NCI-H146 treated with DMSO at 0.1 percent for 48 hours (cell line): ENCODE results near the gene AGBL3.
"Not testable (repeated sequence)": the region's sequence is repeated elsewhere in the genome, so short reads cannot be mapped to it uniquely, and the experiment has no call there.

Experiments
- DNase-seq: peaks from one replicate; lab custom pipeline; 2025; ENCODE audit not compliant: unreplicated experiment; lab: John Stamatoyannopoulos, UW

Gene AGBL3

DNA sequence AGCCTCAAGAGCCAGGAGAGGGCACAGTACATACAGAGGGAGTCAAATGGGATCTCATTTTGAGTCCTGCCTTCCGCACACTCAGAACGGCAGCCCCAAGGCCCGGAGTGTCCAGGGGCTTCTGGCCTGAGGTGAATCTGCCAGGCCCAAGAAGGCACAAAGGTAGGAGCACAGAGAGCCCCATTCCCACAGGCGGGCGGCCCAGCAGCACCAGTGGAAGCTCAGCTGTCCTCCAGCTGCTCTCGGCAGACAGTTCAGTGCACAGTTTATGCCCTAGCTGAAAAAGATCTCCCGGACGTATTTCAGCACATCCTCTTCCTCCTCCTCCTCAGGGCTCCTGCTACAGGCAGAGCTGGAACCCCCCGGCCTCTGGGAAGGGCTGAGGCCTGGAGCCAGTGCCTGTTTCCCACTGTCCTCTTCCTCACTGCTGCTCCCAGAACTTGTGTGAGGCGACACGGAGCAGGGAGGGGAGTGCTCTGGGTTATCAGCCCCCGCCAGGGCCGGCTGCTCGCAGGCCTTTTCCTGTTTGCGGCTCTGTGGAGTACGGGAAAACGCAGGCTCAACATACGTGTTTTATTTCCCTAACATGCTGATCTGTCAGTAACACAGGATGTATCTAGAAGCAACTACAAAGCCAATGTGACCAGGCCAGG is 180.2 kb downstream of the AGBL3 start:
- no peak for DNase-seq

DNA sequence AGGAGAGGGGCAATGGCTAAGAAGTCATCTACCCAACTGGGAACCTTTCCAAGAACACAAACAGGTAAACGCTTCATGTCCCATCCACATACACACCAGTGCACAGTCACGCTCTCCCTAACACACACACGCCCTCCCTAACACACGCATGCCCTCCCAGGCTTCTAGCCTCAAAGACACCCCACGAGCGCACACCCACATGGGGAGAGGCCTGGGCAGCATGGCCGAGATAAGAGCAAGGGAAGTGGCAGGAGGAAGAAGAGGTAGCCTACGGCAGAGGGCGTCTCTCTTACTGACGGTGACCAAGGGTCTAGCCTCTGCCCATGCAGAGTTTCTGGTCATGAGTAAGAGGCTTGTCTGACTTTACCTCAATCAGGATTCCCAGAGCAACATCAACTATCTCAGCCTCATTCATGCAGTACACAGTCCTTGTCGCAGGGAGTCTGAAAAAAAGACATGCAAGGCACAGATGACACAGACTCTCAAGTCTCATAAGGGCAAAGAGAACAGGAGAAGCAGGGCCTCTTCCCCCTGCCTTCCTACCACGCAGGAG is 181.1 kb downstream of the AGBL3 start:
- no peak for DNase-seq

DNA sequence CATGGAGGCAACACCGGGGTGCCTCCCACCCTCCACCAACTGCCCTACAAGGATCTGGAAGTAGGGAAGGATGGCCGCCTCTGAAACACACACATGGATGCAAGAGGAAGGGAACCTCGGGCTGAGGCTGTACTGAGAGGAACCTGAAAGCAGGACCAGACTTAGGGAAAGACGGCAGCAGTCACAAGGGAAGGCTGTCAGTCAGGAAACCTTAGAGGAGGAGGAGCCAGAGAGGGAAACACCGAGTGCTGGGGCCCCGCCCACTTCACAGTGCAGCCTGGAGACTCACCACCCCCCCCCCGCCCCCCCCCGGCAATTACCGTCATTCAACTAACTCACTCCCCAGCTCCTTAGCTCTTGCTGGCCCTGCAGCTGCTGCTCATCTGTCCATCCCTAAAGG is 181.7 kb downstream of the AGBL3 start:
- no peak for DNase-seq

DNA sequence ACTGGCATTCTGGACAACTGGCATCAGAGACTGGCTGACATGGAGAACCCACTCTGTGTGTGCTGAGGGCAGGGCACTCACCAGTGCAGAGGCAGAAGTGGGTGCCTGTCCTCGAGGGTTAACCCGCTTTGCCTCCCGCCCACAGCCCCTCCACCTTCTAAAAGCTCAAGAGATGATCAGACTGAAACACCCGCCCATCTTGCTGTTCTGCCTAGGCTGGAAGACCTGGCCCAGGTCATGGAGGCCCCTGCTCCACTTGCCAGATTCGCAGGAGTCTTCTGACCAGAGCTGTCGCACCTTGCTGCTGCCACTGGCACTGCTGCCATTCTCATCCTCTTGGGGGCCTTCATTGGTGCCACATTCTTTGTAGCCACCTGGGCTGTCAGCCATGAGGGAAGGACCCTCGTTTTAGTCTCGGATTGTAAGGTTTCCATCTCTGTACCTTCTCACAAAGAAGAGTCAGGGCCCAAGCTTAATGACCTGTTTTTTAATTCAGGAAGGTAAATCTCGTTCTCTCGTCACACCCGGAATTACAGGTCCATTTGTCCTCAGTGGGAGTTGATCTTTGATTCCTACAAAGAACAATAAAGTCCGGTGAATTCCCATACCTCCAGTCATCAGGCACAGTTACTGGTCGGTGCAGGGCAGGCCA is 182.3 kb downstream of the AGBL3 start:
- DNase-seq, result no peak

DNA sequence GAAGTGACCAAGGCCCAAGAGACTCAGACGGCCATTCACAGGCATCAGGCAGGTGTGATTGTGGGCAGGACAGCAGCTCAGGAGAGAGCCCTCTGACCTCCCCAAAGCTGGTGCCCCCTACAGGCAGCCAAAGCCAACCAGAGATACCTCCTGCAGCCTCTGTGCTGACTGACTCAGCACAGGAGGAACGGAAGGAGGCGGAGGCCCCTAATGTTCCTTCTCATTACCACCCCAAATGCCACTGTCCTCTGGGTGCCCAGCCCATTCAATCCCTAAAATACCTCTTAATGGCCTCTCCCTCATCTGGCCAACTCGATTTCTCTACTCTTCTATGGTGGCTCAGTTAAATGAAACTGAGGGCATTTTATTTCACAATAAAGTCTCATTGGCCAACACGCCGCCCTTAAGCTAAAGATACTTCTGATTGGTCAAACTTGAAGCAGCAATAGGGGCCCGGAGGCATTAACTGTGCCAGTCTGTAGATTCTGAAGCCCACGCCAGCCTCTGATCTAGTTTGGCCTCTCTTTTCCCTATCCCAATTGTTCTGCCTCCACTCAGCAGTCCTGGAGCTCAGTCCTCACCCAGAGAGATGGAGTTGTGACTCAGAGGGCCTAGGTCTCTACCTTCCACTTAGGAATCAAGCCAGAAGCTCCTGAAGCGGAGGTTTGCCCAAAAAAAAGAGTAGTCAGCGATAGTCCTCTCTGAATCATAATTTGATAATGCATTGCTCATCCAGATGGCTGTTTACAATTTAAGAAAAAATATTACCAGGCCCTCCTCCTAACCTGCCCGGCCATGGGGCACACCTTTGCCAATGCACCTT is 183.0 kb downstream of the AGBL3 start:
- DNase-seq, result no peak

DNA sequence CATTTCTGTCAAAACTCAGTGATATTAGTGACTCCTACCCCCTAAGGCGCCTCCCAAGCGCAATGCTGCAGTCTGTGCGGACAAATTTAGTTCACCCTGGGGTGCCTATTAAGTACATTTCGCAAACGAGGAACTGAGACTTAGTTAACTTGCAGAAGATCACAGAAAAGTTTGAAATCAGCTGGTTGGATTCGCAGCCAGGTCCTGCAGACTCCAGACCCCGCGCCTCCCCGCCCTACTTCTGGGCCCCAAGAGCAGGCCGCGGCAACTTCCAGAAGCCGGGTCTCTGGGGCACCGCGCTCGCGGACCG is 183.6 kb downstream of the AGBL3 start:
- no peak for DNase-seq

DNA sequence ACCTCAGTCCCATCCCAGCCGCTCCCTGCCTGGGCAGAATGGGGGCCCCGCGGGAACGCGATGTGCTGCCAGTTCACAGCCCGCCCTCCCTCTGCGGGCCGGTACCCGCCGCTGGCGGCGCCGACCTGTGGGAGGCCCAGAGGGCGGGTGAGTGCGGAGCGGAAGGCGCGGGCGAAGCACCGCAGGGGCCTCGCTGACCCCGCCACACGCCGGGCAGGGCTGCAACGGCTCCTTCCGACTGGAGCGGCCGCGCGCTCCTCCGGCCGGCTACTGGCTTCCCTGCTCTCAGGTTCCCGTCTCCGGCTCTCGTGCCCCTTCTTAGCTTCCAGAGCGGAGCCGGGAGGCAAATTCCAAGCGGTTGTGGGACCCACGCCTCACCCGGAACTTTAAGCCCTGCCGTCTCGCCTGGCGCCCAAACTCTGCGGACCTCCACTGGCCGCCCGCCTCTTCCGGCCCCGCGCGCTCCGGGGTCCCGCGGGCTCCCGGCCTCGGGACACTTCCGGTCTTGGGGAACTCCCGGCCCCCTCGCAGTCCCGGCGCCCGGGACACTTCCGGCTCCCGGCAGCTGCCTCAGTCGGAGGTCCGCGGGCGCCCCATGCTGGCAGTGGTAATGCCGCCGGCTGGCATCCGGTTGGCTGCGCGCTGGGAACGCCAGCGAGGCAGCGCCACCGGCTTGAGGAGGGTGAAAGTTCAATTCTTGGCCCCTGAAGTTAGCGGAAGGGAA is 184.1 kb downstream of the AGBL3 start, which contains the start of gene CYREN:
Gene CYREN (minus strand): TSS at position 434 of the 724 bp plus-strand sequence. CDS start 1,785 bp downstream, outside the sequence.
- peak; percentile 82 for DNase-seq

DNA sequence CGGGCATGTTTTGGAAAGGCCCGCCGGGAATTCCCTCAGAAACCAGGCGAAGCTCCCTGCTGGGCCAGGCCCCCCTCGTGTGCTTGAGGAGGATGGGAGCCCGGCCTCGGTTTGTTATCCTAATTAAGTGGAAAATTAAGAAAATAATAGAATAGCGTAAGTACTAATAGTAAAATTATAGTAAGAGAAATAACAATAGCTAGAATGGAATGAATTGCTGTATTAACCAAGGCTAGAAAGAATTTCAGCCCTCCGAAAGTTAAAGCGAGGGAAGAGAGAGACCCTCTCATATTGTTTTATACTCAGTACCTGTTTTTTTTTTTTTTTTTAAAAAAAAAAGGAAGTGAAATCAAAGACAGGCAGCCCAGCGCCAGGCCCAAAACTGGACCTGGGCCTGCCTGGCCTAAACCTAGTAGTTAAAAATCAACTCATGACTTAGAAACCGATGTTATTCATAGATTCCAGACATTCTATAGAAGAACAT is 184.7 kb downstream of the AGBL3 start:
- DNase-seq, result not testable (repeated sequence)

DNA sequence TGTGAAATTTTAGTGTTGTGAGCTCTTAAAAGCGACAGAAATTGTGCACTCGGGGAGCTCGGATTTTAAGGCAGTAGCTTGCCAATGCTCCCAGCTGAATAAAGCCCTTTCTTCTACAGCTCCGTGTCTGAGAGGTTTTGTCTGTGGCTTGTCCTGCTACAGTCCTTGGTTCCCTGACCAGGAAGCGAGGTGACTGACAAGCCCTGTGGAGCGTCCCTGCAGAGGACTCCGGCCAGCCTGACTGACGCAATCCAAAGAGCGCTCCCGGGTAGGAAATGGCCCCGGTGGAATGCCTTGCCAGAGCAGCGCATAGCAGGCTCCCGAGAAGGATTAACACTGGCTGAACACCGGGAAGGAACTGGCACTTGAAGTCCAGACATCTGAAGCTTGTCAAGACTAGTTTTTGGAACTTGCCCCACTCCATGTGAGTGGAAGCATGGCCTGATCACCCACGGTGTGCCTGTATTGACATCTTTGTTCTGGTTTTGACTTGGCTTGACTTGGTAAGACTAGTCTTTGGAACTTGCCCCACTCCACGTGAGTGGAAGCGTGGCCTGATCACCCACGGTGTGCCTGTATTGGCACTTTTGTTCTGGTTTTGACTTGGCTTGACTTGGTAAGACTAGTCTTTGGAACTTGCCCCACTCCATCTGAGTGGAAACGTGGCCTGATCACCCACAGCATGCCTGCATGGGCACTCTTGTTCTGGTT is 185.4 kb downstream of the AGBL3 start:
- DNase-seq, result not testable (repeated sequence)

DNA sequence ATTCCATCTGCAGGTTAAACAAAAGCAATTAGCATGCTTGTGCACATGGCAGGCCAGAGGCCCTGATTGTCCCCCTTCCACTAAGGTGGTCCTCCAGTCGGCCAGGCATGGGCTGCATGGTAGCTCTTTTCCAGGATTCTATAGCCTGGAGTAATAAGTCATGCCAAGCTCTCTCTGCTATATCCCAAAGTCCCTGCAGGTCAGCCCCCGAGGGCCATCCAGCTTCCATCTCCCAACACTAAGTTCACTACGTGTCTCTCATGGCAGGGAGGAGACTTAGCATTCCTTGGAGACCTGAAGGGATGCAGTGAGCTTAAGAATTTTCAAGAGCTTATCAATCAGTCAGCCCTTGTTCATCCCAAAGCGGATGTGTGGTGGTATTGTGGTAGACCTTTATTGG is 187.6 kb downstream of the AGBL3 start:
- DNase-seq, result not testable (repeated sequence)

DNA sequence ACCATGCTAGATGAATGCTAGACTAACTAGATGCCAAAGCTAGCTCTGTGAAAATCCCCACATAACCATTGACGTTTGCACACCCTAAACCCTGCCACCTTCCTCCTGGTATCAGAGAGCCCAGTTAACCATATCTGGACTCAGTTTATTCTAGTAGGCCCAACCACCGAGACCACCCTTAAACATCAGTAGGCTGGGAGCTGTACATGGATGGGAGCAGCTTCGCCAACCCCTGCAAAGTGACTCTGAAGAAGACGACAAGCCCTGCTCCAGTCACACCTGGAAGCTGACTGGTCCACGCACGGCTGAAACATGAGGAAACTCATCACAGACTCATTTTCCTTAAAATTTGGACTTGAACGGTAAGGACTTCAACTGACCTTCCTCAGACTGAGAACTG is 188.6 kb downstream of the AGBL3 start:
- no peak for DNase-seq

DNA sequence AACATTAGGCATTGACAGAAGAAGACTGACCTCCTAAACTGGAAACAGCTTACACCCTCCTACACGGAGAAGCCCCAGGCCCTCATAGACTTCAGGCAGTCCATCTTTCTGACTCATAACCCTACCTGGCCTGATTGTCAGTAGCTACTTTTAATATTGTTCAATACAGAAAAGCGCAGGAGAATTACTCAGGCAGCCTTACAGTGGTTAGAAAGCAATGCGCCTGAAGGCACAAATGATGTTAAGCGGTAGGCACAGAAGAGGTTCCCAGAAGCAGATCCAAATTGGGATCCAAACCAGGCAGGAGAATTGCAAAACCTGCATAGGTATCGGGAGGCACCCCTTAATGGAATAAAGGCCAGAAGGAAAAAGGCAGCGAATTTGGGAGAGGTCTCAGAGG is 189.6 kb downstream of the AGBL3 start:
- no peak for DNase-seq

DNA sequence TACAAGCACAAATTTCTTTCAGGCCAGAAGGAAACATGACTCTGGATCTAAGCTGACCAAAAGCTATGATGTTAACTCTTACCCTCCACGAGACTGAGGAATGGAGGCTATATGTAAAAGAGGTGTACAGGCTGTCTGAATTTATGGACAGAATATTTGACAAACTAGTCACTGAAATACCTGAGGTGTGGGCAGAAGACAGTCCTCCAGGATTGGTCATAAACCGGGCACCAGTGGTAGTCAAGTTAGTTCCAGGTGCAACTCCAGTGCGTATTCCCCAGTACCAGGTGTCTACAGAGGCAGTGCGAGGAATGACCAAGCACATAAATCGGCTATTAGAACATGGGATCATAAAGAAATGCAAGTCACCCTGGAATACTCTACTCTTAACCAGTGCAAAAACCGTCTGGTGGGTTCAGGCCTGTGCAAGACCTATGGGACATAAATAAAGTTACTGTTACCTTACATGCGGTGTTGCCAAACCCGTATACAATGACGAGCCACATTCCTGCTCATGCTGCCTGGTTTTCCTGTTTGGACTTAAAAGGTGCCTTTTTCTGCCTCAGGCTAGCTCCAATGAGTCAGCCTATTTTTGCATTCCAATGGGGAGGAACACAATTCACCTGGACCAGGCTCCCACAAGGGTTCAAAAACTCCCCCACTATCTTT is 190.9 kb downstream of the AGBL3 start:
- no peak for DNase-seq

DNA sequence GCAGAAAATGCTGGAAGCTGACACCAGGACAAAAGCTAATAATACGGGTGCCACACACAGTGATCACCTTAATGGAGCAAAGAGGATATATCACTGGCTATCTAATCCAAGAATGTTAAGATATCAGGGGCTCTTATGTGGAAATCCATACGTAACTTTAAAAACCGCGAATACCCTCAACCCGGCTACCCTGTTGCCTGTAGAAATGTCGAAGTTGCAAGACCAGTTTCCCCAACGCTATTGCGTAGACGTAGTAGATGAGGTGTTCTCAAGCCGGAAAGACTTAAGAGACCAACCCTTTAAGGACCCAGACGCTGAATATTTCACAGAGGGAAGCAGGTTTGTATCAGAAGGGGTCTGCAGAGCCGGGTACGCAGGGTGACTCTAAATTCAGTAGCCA is 192.1 kb downstream of the AGBL3 start:
- DNase-seq, result no peak

DNA sequence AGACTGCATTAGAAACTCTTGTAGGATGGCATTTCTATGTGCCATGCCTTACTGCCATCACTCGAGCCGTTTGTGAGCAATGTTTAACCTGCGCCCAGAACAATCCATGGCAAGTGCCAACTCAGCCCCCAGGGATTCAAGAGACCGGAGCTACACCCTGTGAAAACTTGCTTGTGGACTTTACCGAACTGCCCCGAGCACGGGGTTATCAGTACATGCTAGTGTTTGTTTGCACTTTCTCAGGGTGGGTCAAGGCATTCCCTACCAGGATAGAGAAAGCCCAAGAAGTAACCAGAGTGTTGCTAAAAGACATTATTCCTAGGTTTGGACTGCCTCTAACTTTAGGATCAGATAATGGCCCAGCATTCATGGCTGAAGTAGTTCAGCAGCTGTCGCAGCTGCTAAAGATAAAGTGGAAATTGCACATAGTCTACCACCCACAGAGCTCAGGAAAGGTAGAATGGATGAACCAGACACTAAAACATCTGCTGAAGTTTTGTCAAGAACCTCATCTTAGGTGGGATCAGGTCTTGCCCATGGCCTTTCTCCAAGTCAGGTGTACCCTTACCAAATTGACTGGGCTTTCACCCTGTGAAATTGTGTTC is 193.1 kb downstream of the AGBL3 start:
- no peak for DNase-seq

DNA sequence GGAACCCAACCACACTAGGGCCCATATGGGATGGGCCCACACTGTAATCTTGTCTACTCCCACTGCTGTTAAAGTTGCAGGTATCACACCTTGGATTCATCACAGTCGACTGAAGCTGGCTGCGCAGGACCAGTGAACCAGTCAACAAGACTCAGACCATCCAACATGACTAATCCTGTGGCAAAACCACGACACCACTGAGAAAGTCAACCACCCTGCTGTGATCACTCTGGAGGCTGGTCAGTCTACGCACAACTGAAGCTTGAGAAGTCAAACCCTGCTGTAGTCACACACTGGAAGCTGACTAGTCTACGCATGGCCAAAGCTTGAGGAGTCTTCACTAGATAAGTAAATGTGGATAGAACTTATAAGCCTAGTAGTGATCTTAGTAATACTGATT is 193.8 kb downstream of the AGBL3 start:
- no peak for DNase-seq

DNA sequence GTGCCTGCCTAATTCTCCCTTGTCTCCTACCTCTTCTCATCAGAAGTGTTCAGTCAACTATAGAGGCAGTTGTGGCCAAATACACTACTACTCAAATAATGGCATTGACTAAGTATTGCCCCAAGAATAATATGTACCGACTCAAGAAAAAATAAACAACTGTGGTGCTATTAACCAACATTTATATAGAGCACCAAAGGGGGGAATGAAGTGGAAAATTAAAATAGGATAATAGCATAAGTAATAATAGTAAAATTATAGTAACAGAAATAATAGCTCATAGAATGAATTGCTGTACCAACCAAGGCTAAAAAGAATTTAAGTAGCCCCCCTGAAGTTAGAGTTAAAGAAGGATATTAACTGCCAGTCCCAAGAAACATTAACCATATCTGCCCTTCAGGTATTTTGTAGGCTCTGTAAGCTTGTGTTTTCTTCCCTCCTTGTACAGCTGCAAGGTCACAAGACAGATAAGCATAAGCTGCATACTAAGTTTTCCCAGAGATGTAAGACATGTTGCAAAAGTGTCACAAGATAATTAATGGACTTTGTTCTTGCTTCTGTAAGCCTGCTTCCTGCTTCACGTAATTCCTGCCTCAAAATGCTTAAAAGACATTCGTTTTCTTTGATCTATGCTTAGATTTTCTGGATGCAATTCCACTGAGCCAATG is 195.1 kb downstream of the AGBL3 start:
- no peak for DNase-seq

DNA sequence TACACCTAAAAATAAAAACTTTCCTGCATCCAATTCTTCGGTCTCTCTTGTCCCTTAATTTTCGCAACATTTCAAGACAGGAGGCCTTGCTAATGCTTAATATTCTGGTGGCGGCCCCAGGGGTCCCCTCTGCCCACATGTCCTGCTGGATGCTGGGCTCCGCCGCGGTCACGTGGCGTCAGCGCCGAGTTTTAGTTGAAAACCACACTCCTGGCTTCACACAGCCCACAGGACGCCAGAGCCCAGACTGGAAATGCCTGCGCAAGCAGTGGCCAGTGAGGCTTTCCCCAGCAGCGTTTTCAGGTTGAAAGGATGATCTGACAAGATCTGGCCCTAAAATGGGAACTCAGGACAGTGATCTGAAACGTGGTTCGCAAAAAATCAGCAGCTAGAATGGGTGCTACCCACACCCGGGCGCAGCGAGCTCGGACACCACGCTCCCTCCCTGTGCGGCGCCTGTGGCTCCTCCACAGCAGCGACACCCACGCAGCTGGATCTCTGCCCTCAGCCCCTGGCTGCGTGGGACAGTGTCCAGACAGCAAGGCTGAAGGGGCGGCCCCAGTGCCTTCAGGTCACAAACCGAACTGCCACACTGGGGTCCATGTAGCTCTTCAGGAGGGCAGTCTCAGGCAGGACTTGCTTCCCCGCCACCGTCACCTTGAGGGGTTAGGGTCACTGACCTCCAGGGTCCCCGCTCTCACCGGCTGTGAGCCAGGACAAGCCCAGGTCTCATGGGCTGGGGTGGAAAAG is 195.8 kb downstream of the AGBL3 start:
- DNase-seq, result no peak
